HG03039 (cell line): ENCODE results near the gene DRC7.
"Not testable (repeated sequence)": the region's sequence is repeated elsewhere in the genome, so short reads cannot be mapped to it uniquely, and the experiment has no call there.

Experiments used
- ATAC-seq: cut with Tn5 transposase; IDR thresholded peaks from one replicate; pipeline ENCODE4 v1.9.1; 2021; ENCODE audit warnings: mild to moderate bottlenecking, moderate library complexity; ENCODE audit not compliant: unreplicated experiment

Gene DRC7

GRCh38 chr16:57660715-57661463 is 33.7 kb upstream of the DRC7 start:
- ATAC-seq = no peak

- ATAC-seq = no peak
Observed at GRCh38 chr16:57661510-57661909, 33.1 kb upstream of the DRC7 start.

- no peak for ATAC-seq
Observed at GRCh38 chr16:57661936-57662906, 32.4 kb upstream of the DRC7 start.

- ATAC-seq = no peak
Observed at GRCh38 chr16:57663436-57663835, 31.2 kb upstream of the DRC7 start.

- no peak for ATAC-seq
Observed at GRCh38 chr16:57663917-57664661, 30.5 kb upstream of the DRC7 start.

GRCh38 chr16:57664662-57665025 is 30.0 kb upstream of the DRC7 start:
- no peak for ATAC-seq

- ATAC-seq = no peak
Observed at GRCh38 chr16:57665541-57665940, 29.1 kb upstream of the DRC7 start.

- no peak for ATAC-seq
Observed at GRCh38 chr16:57666353-57667047, 28.1 kb upstream of the DRC7 start.

GRCh38 chr16:57667048-57667525 is 27.5 kb upstream of the DRC7 start:
- no peak for ATAC-seq

GRCh38 chr16:57667526-57668262 is 26.9 kb upstream of the DRC7 start:
- no peak for ATAC-seq

GRCh38 chr16:57668263-57668571 is 26.4 kb upstream of the DRC7 start, which contains the start of gene ADGRG3:
Gene ADGRG3, plus strand, starts transcription at chr16:57668306. Its CDS starts 42 bp downstream, at chr16:57668348.
- no peak for ATAC-seq

GRCh38 chr16:57668630-57669475 is 25.8 kb upstream of the DRC7 start:
- no peak for ATAC-seq

- no peak for ATAC-seq
Observed at GRCh38 chr16:57669476-57670162, 25.0 kb upstream of the DRC7 start.

GRCh38 chr16:57670196-57670595 is 24.4 kb upstream of the DRC7 start:
- no peak for ATAC-seq

GRCh38 chr16:57671451-57671850 is 23.2 kb upstream of the DRC7 start:
- ATAC-seq = not testable (repeated sequence)

- ATAC-seq = no peak
Observed at GRCh38 chr16:57672416-57672815, 22.2 kb upstream of the DRC7 start.

GRCh38 chr16:57672824-57673223 is 21.8 kb upstream of the DRC7 start:
- no peak for ATAC-seq

- no peak for ATAC-seq
Observed at GRCh38 chr16:57675741-57676551, 18.7 kb upstream of the DRC7 start.
